SW480 (cell line): ENCODE data around the gene SLIT3.

Experiments used
- DNase-seq: peaks from one replicate; pipeline ENCODE4 v3.0.0-alpha.2; 2016; ENCODE audit warnings: low spot score

Gene SLIT3

DNA sequence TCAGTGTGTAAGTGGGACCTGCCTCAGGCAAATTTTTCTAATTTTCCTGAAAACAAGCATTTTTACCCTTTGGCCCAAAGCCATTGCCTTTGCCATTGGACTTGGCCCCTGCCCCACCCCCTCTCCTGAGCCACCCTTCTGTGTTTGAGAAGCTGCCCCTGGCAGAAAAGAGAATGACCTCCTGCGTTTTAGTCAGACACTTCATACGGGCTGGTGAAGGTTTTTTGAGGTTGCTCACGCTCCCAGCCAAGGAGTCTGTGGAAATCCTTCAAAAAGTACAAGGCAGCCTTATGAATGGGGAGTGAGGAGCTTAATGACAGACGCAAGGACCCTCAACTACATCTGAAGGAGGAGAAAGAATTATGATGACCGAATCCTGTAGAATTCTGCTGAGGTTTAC is 308.9 kb downstream of the SLIT3 start:
- no peak for DNase-seq

DNA sequence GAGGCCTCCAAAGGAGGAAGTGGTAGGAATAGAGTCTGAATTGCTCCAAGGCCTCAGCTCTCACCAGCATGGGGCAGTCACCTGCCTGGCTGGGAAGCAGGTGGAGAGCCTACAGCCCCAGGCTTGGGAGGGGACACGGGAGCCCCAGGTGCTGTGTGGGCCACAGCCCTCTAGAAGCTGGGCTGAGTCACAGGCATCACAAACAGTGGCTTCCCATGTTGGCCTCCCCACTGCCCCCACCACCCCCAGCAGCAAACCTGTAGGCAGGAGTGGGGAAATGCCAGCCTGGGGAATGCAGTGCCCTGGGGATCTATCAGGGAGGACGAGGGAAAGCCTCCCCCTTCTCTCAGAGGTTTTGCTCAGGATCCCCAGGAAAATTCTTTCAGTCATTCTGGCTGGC is 309.6 kb downstream of the SLIT3 start:
- peak; percentile 88 for DNase-seq

DNA sequence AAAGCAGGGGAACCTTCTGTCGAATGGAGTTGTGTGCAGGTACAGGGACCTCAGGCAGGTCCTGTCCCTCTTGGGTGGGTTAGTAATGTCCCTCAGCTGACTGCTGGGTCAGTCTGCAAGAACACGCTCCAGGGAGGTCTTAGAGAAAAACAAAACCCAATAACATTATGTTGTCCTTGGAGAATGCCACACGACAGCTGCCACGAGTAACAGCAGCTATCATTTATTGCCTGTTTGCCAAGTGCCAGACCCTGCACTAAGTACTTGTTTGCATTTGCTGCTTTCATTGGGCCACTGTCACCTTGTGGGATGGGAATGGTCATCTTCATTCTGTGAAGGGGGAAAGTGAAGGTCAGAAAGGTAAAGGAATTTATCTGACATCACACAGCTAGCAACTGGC is 310.3 kb downstream of the SLIT3 start:
- DNase-seq = peak; percentile 19

DNA sequence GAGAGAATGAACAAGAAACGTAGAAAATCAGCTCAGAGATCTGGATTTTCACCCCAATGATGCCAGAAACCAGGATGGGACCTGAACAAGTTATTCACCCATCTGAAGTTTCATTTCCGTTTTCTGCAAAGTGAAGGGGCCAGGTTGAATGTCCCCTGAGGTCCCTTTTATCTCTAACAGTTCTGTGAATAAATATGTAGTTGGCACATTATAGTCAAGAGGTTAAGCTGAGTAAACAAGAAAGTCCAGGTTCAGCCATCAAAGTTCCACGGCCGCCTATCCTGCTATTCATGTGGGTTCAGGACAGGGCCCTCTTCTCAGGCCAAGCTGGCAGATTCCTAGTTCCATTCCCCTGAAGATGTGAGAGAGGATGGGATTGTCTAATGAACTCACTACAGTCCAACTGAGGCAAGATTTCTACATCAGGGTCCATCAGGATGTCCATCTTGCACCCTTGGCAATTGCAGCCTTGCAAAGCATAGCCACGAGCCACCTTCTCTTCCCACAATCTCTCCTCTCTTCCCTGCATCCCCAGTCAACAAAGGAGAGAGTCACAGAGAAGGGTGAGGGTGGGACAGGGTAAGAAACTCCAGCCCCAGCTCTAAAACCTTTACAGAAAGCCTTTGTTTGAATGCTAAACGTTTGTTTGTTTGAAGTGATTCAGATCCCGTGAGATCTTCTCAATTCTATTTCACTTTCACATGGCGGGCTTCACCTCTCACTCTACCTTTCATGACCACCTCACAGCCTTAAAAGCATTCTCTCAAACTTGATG is 311.0 kb downstream of the SLIT3 start:
- DNase-seq = peak; percentile 59

DNA sequence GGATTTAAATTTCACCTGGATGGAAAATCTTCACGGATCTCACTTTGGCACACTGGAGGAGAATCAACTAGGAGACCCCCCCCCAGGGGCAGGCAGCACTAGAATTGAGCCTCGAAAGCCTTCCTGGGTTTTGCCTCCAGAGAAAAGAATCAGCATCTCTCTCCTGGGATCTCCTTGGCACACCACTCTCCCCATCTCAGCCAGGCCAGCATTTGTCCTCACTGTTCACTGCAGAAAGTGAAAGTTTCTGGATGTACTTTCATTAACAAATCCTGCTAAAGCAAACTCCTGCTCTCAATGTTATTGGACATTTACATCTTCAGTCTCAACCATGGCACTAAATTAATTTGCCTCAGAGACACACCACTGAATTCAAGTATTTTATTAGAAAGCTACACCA is 312.2 kb downstream of the SLIT3 start:
- DNase-seq = no peak

DNA sequence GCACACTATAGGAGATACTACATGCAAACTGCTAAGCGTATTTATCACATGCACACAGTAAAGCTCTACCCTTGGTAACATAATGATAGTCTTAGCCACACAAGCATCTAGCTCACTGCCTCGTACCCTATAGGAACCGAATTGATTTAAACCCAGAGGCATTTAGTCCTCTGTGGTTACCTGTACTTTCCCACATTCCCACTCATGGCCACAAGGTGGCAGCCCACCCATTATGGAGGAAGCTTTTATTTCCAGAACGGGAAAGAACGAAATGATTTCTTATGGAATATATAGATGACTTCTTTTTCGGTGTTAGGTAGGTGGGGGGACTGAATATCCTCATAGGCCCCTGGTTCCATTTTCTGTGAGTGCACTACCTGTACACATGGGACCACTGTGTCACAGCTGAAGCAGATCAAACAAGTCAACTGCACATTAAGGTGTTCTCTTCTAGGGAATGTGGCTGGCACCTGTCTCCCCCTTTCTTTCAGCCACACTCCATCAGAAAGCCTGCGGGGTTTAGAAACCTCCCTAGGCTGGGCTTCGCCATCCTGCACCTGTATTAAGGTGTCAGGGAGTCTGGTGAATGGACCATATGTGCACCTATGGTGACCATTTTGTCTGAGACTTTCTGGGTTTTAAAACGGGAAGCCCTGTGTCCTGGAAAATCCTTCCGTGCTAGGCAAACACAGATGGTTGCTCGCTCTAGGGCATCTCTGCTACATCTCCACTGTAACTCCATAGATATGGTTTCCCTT is 313.2 kb downstream of the SLIT3 start:
- DNase-seq = peak; percentile 75

DNA sequence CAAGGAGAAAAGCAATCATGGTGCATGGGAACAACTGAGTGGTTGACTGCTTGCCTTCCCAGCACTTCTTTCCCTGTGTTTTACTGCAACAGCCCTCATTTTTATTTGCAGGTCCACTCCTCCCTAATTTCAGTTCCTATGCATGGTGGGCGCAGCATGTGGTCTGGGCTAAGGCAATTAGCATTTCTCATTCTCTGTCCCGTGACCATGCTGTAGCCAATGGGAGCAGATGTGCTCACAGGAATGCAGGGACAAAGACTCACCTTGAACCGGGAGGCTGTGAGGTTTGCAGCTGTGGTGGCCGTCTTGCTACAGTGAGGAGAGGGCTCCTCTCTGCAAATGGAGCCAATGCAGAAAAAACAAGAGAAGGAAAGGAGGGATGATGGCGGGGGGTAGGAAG is 315.5 kb downstream of the SLIT3 start:
- no peak for DNase-seq

DNA sequence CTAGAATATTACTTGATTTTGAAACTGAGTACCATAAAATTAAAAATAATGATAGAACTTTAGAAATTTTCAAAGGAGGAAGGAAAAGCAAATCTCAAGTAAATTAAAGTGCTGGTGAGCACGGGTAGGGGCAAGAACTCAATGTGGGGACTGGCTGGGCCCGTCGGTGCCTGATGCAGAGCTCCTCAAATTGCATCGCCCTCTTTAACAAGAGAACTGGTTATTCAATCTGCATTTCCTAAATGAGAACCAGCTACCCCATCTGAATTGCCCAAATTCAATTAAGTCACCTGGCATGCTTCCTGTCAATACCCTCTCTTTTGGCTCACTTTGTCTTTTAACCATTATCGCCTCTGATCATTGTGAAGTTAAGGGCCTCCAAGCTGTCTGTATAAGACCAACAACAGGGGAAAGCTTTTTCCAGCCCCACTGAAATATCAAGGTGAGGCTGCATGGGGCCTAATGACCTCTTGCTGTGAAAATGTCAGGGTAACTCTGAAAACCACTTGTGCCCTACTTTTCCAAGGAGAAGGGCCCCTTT is 316.7 kb downstream of the SLIT3 start:
- DNase-seq = no peak

DNA sequence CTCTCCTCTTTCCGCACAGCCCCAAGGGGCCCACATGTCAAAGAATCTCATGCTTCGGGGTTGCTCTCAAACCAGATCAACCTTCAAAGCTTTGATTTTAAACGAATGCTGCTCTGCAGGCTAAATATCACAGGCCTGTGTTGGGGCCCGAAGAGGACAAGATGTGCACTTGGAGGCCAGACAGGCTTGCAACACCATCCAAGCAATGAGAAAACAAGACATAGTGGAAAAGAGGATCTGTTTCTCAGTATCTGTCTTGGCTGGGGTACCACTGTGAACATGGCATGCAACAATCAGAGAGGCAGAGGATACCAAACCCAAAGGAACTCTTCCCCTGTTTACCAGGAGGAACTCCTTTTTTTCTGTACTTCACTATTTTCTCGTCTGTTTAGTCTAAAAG is 321.8 kb downstream of the SLIT3 start:
- no peak for DNase-seq

DNA sequence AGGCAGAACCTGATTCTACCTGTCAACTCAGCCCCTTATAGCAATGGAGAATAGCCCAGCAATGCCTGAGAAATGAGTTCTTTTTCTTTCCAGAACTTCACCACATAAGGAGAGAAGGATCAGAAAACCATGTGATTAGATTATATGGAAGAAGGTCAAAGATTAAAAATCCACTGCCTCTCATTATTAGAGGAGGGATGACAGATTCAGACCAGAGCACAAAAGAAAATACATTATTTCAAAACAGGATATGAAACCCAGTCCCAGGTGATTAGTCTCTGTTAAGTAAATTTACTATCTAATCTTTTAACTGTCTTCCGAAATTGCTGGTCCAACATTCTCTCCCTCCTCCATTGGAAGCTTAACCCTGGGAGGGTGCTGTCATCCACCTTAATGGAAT is 322.4 kb downstream of the SLIT3 start:
- DNase-seq = no peak

DNA sequence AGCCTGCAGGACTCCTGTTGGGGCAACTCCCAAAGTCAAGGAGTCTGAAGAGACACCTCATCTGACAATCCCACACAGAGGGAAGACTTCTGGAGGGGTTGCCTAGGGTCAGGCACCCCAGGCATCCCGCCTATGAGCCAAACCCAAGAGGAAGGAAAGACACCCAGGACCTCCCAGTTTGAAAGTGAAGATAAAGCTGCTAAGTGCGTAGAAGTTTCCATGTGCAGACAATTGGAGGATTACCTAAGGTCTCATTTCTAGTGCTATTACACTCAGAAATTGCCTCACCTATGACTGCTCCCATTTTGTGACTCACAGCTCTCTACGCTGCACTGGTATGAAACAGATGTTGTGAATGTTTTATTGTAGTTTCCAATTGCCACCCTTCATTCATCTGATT is 322.9 kb downstream of the SLIT3 start:
- peak; percentile 12 for DNase-seq

DNA sequence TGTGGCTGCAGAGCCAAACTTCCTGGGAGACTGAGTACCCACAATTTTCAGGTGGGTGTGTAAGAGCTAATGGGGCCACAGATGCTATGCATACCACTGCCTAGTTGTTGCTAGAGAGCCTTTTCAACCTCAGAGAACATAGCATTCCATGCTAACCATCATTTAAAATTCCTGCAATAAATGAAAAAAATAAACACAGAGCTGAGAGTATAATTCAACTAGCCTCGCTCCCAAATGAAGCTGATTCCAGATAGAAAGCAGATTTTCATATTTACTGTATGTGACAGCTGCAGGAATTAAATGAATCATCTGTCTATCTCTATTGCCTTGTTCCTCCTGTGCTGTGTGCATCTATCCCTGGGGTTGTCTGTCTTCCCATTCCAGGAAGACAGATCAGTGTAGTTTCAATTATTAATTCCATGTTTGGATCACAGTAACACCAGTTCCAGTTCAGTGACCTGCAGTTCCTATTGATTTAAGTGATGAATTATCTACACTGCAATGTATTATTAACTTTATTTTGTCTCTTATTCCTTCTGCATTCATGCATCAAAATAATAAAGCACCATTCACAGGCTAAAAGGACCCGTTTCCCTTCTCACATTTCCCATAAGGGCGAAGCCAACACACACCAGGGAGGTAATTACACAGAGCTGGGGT is 324.5 kb downstream of the SLIT3 start:
- DNase-seq = no peak

DNA sequence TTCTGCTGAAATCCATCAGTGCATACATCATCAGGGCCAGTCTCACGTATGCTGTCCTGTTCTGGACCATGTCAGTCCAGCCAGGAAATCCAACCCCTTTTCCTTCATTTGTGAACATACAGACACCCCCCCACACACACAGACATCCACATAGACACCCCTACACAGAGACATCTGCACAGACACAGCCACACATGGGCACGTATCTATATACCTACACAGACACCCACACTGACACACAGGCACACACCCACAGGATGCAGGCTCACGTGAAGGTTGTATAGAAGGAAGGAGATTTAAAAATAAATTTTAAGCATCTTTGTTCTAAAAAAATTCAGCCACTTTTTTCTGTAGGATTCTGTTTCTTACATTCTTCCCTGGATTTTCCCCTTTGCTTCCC is 325.6 kb downstream of the SLIT3 start:
- DNase-seq = no peak

DNA sequence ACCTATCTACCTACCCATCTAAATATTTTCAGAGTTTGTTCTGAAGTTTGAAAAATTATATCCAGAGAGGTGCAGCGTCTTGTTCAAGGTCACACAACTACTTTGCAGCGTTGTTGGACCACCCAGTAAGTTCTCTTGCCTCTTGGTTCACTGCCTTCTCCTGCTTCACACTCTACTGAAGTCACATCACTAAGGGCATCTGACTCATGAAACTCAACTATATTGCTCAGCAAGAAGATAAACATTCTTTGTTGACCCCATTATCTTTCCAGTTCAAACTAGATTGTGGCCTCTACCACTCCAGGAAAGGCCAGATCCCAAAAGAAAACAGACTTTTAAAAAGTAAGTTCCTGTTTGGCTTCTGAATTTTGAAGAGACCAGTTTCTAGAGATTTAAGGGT is 326.9 kb downstream of the SLIT3 start:
- no peak for DNase-seq

DNA sequence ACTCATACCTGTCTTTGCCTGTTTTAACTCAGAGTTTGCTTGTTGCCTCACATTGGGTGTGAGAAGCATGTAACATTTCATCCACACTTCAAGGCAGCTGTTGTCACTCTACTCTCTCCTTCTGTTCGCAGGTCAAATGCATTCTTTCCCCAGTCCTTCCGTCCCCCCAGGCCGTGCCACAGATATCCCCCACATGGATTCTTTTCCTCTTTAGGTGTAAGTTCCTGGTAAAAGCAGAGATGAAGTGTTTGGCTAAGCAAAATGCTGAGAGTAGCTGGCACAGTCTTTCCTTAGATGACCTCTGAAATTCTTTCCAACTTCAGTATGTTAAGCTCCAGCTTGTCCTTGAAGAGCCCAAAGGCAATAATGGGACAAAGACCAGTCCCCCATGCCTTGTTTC is 328.2 kb downstream of the SLIT3 start:
- DNase-seq = no peak

DNA sequence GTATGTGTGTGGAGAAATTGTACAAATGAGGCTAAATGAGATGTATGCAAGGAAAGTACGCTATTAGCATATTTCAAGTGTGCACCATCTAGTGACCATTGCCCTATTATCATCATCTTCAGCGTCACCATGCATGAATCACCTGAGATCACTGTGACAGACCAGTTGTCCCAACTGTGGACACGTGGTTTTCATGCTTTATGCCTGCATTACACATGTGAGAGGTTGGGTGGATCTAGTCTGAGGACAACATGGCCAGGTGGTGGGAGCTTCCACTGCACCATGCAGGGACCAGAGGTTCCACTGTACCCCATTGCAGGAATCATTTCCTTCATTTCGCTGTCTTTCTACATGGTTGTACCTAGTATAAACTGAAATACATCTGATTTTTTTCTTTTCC is 329.8 kb downstream of the SLIT3 start:
- DNase-seq = no peak

DNA sequence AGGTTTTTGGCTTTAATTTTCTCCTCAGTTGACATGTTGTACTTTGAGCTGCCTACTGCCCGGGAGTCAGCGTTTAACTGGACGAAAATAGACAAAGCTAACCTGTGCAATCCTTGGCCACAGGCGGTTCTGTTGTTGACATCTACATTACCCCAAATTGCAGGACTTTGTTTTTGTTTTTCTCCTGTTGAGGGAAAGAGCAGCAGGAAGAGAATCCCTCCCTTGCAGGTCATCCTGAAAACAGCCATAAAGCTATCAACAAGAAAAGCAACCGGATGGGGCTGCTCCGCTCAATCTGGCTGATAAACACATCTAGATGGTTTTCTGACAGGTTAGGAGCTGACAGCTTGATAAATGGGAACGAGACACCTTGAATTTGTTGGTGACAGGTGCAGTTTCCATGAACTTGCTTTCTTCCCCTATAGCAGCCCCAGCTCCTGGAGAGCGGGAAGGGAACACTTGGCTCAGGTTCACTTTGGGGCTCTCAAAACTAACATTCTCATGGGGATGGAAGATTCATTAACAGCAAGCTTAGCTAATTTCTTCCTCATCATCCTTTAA is 331.5 kb downstream of the SLIT3 start:
- DNase-seq = no peak

DNA sequence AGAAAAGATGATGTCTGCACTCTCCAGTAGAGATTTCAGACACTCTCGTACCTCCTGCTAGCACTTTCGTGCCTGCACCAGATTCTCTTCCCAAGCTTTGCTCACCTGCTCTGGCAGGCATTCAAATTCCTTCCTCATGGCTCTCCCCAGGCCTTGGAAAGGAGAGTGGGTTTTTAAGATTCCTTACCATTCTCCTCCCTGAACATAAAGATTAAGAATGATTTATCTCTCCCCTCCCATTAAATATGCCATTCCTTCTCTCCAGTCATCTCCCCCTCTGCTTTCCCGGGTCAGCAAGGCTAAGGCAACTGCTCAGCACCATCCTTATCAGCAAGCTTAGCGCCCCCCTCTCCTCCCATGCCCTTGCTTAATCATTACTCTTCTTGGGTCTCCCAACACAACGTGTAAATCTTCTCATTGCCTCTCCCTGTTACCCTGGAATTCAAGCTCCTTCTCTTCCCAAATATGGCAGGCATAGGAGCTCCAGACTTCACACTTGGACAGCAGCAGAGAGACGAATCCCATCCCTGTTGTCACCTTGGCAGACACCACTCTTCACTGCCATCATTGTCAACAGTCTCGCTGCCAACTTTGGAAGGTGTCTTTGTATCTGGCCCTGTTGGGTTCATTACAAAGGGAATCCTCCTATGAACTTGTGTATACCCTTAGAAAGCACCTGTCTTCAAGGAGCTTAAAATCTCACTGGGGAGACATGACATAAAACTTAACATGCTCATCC is 332.9 kb downstream of the SLIT3 start:
- DNase-seq = no peak

DNA sequence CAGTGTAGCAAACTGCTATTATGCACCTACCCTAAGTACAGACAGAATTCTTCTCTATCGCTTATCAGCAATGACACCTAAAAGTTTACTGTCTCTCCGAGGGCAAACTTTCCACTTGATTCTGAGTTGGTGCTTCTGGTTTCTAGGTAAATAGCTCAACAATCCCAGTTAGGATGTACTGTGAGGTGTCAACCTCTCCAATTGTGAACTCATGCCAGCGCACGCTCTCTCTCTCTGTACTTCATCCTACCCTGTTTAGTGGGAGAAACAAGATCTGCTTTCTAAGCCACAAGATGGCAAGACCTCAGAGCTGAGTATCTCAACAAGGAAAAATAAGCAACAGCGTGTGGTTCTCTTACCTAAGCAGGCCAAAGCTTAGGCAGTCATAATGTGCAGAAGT is 335.3 kb downstream of the SLIT3 start:
- DNase-seq = no peak

DNA sequence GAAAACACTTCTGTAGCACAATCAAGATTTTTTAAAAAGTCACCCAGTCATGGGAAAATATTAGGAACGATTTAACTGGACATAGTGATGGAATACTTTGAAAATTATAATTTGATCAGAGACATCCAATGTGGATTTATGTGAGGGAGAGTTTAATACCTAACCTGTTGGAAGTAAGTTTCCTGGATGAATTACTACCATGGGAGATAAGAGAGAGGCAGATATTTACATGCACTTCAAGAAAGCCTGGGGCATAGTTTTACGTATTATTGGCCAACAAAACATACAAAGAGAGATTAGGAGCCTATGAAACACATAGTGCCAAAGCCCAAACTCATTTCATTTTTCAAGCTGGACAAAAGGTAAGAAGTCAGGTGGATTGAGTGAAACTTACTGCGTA is 336.8 kb downstream of the SLIT3 start:
- DNase-seq = no peak

DNA sequence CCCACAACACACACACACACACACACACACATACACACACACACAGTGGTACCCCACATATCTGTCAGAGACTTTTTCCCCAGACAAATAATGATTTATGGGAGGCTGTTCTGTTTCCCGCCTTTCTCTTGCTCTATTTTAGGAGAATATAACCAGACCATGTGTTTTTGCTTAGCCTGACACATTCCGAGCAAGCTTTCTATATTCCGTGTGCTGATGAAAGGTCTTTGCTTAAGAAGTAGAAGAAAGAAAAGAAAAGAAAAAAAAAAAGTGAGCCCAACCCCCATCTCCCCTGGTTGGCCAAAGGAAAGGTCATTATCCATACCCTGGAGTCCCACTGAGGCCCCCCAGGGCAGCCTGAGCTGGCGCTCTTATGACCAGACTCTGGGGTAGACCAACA is 338.6 kb downstream of the SLIT3 start:
- DNase-seq = no peak

DNA sequence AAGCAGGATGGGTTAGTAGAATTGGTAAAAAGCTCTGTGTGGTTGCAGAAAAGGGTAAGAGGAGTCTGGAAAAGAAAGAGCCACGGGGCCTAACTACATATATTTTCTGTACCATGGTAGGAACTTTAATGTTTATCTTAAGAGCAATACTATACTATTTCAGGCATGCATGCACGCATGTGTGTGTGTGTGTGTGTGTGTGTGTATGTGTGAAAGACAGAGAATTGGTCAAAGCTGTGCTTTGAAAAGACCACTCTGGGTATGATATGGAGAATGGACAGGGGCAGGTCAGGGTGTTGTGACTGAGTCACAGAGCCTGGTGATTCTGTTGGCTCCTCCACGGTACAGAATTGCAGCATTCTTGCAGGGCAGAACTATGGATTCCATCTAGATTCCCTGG is 339.3 kb downstream of the SLIT3 start:
- no peak for DNase-seq
